ENCODE data around the gene POT1. TPM values are rescaled to one million over a fixed set of nuclear protein-coding genes. Genes with fewer than 3 reads are reported as not detected.

POT1 gene
- total RNA-seq, 4 donors from 2014 or later = 7.4 to 30.0 (median 16.2) TPM

GRCh38 chr7:124914298-124914697 is 15.3 kb downstream of the POT1 start:
- Histone ChIP-seq H3K27ac (no peak overlapping the region), H3K27me3 (no peaks in the 10 kb centered on the region), H3K36me3 (peaks cover 5% of the 10 kb centered on the region), H3K9me3 (no peaks in the 10 kb centered on the region), H3K4me1 (no peaks in the 10 kb centered on the region), H3K4me3 (no peak overlapping the region)
- DNase-seq (ENCODE audit: low spot score in 2 of 2) = no peak
- TF ChIP-seq POLR2A (IDR thresholded peaks at IDR 0.05) (no peak), CTCF (IDR thresholded peaks at IDR 0.05) (no peak), EP300 (IDR thresholded peaks at IDR 0.05) (no peak), POLR2AphosphoS5 (IDR thresholded peaks at IDR 0.05) (no peak)
- 0% methylated on average over 1 of the region's 1 CpG for WGBS

- Histone ChIP-seq H3K27ac (no peak overlapping the region), H3K36me3 (peaks cover 5% of the 10 kb centered on the region), H3K4me3 (no peak overlapping the region), H3K27me3 (no peaks in the 10 kb centered on the region), H3K9me3 (no peaks in the 10 kb centered on the region), H3K4me1 (no peaks in the 10 kb centered on the region)
- DNase-seq (ENCODE audit: low spot score in 2 of 2) = no peak
- TF ChIP-seq POLR2AphosphoS5 (IDR thresholded peaks at IDR 0.05) (no peak), POLR2A (IDR thresholded peaks at IDR 0.05) (no peak), EP300 (IDR thresholded peaks at IDR 0.05) (no peak), CTCF (IDR thresholded peaks at IDR 0.05) (no peak)
- WGBS = 93% methylated on average over 4 of the region's 4 CpGs
Observed at GRCh38 chr7:124912972-124913371, 16.7 kb downstream of the POT1 start.

GRCh38 chr7:124909808-124910207 is 19.8 kb downstream of the POT1 start:
- H3K36me3 ChIP-seq = peaks cover 5% of the 10 kb centered on the region
- H3K27ac ChIP-seq = no peak overlapping the region
- H3K4me1 ChIP-seq = no peaks in the 10 kb centered on the region
- H3K27me3 ChIP-seq = no peaks in the 10 kb centered on the region
- 0% methylated on average over 1 of the region's 1 CpG for WGBS
- no peak overlapping the region for H3K4me3 ChIP-seq
- H3K9me3 ChIP-seq = no peaks in the 10 kb centered on the region
- no peak for DNase-seq (ENCODE audit: low spot score in 2 of 2)
- TF ChIP-seq POLR2A (IDR thresholded peaks at IDR 0.05) (no peak), CTCF (IDR thresholded peaks at IDR 0.05) (no peak), POLR2AphosphoS5 (IDR thresholded peaks at IDR 0.05) (no peak), EP300 (IDR thresholded peaks at IDR 0.05) (no peak)

- Histone ChIP-seq H3K27ac (no peak overlapping the region), H3K9me3 (no peaks in the 10 kb centered on the region), H3K36me3 (peaks cover under 1% of the 10 kb centered on the region), H3K4me3 (no peak overlapping the region), H3K27me3 (no peaks in the 10 kb centered on the region), H3K4me1 (no peaks in the 10 kb centered on the region)
- no peak for TF ChIP-seq POLR2AphosphoS5 (IDR thresholded peaks at IDR 0.05)
- no peak for TF ChIP-seq CTCF (IDR thresholded peaks at IDR 0.05)
- TF ChIP-seq EP300 (IDR thresholded peaks at IDR 0.05) = no peak
- no peak for TF ChIP-seq POLR2A (IDR thresholded peaks at IDR 0.05)
- no peak for DNase-seq (ENCODE audit: low spot score in 2 of 2)
Observed at GRCh38 chr7:124908259-124908658, 21.4 kb downstream of the POT1 start.

- no peak overlapping the region for H3K27ac ChIP-seq
- no peak for DNase-seq (ENCODE audit: low spot score in 2 of 2)
- no peaks in the 10 kb centered on the region for H3K27me3 ChIP-seq
- H3K4me3 ChIP-seq = no peak overlapping the region
- H3K4me1 ChIP-seq = no peaks in the 10 kb centered on the region
- H3K9me3 ChIP-seq = no peaks in the 10 kb centered on the region
- 70% methylated on average over 1 of the region's 1 CpG for WGBS
- no peaks in the 10 kb centered on the region for H3K36me3 ChIP-seq
- TF ChIP-seq EP300 (IDR thresholded peaks at IDR 0.05) = no peak
- TF ChIP-seq POLR2AphosphoS5 (IDR thresholded peaks at IDR 0.05) = no peak
- no peak for TF ChIP-seq POLR2A (IDR thresholded peaks at IDR 0.05)
- no peak for TF ChIP-seq CTCF (IDR thresholded peaks at IDR 0.05)
Observed at GRCh38 chr7:124907490-124907889, 22.1 kb downstream of the POT1 start.

Data from suprapubic skin (tissue), 4 donors.